PC-9 (cell line): ENCODE data around the gene GRM7. TPM values are rescaled to one million over a fixed set of nuclear protein-coding genes. Genes with fewer than 3 reads are reported as not detected.

Experiments used
- BruUV-seq: library from RNA; stranded (reverse); fragments of 400-500 nt; replicated peaks from 2 replicates; lab custom pipeline; 2021; lab: Mats Ljungman, UMichigan
- CTCF ChIA-PET: fragments of 300-600 bp; sonication (Branson Sonifier 250); formaldehyde crosslinking; loops from one replicate; lab custom pipeline; 2022; ENCODE audit warnings: antibody characterized with exemption; lab: Charles Lee
- POLR2A ChIA-PET: fragments of 300-600 bp; sonication (Branson Sonifier 250); formaldehyde crosslinking; loops from one replicate; lab custom pipeline; 2022; ENCODE audit warnings: antibody characterized with exemption; ENCODE audit not compliant: unreplicated experiment; lab: Charles Lee
- DNase-seq, 2 experiments: peaks; one replicate each; pipeline versions ENCODE4 v3.0.0 to v3.0.0-alpha.2; 2015 to 2022; ENCODE audit warnings: mixed read lengths in 1 of 2
- H2AFZ ChIP-seq: fragments of 200-600 bp; sonication (generic); 2 replicates; pipeline ENCODE4 v1.8.1; 2017; ENCODE audit warnings: antibody characterized with exemption
- H3F3A ChIP-seq: fragments of 200-600 bp; sonication (generic); 2 replicates; pipeline ENCODE4 v1.8.1; 2017; ENCODE audit warnings: antibody characterized with exemption, mild to moderate bottlenecking, low read depth; ENCODE audit not compliant: insufficient read depth
- H3K27ac ChIP-seq: fragments of 200-600 bp; sonication (generic); 2 replicates; pipeline ENCODE4 v1.6.1; 2016; ENCODE audit warnings: mixed run types
- H3K27me3 ChIP-seq: fragments of 200-600 bp; sonication (generic); 2 replicates; pipeline ENCODE4 v1.6.1; 2016; ENCODE audit warnings: low read depth, mixed run types; ENCODE audit not compliant: insufficient read depth
- H3K36me3 ChIP-seq: fragments of 200-600 bp; sonication (generic); 2 replicates; pipeline ENCODE4 v1.6.1; 2016; ENCODE audit warnings: low read depth, mixed run types
- H3K4me1 ChIP-seq: fragments of 200-600 bp; sonication (generic); replicated peaks from 2 replicates; pipeline ENCODE4 v1.6.1; 2016; ENCODE audit warnings: mixed run types; ENCODE audit not compliant: insufficient read depth
- H3K4me2 ChIP-seq: fragments of 200-600 bp; sonication (generic); 2 replicates; pipeline ENCODE4 v1.6.1; 2017; ENCODE audit warnings: mixed run types
- H3K4me3 ChIP-seq: fragments of 200-600 bp; sonication (generic); 2 replicates; pipeline ENCODE4 v1.6.1; 2016; ENCODE audit warnings: mixed run types
- H3K79me2 ChIP-seq: fragments of 200-600 bp; sonication (generic); 2 replicates; pipeline ENCODE4 v1.6.1; 2017; ENCODE audit warnings: low read depth, mixed run types
- H3K9me2 ChIP-seq: fragments of 200-600 bp; sonication (generic); 2 replicates; pipeline ENCODE4 v1.8.1; 2017; ENCODE audit warnings: mild to moderate bottlenecking; ENCODE audit not compliant: insufficient read depth
- H3K9me3 ChIP-seq: fragments of 200-600 bp; sonication (generic); 2 replicates; pipeline ENCODE4 v1.8.1; 2016; ENCODE audit warnings: low read depth; ENCODE audit not compliant: insufficient read depth
- H4K20me1 ChIP-seq: fragments of 200-600 bp; sonication (generic); 2 replicates; pipeline ENCODE4 v1.8.1; 2017; ENCODE audit not compliant: insufficient read depth
- CTCF ChIP-seq: fragments of 200-600 bp; sonication (generic); conservative IDR thresholded peaks from 2 replicates; pipeline ENCODE4 v1.6.1; 2017; ENCODE audit warnings: mixed run types, antibody characterized with exemption, mild to moderate bottlenecking, moderate library complexity
- EZH2 ChIP-seq: fragments of 200-600 bp; sonication (generic); IDR thresholded peaks from 2 replicates; pipeline ENCODE4 v1.8.0; 2017; ENCODE audit warnings: antibody characterized with exemption, low read depth
- intact Hi-C: fragments of 100-400 bp; cut with micrococcal nuclease; formaldehyde crosslinking; loops from one replicate; pipeline ENCODE4 v1.10.0; 2022; ENCODE audit not compliant: unreplicated experiment
- total RNA-seq: library from RNA; stranded (reverse); gene quantifications from 2 replicates; pipeline ENCODE4 v1.2.3, GENCODE V29; 2021

The GRM7 gene
- total RNA-seq, 1 experiment from 2014 or later = not detected

DNA sequence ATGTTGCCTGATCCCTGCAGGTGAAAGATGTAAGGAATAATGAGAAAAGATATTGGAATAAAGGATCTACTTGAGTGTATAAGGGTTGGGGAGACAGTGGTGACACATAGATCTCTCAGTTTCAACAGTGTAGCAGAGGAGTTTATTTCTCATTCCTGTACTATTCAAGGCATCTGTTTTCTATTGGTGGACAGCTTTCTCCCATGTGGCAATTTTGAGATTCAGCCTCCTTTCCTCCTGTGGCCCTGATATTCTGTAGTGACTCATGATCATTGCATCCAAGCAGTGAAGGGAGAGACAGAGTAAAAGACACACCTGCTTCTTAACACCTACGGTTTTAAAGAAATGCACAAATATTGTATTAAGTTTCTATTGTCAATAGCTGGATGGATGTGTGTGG, 327.6 kb downstream of the GRM7 start:
- no peak for DNase-seq
- CTCF ChIA-PET = no interaction called here
- no peaks in the 10 kb centered on the region for H3F3A ChIP-seq

DNA sequence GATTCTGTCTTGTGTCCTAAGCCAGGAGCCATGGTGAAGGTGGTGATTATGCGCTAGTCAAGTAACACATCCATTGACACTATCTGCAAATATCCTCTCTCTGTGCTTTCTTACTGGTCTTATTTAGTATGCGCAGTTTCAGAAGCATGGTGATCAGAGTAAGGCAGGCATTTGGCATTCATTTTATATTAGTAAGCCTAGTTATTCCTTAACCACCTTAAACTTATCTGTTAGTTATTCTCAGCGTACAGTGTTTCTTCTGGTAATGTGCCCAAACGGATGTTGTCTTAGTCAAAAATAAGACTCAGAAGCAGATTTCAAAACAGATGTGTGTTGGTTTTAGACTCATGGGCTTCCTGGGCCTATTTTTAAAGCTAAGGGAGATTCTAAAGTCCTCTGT, 329.2 kb downstream of the GRM7 start:
- POLR2A ChIA-PET = no interaction called here
- intact Hi-C loops = no loop called here
- Histone ChIP-seq H3K27me3 (no peaks in the 10 kb centered on the region), H3K4me2 (no peak overlapping the region), H3F3A (no peaks in the 10 kb centered on the region), H2AFZ (no peak overlapping the region), H3K36me3 (no peaks in the 10 kb centered on the region), H3K79me2 (no peaks in the 10 kb centered on the region), H3K9me3 (no peaks in the 10 kb centered on the region), H3K4me1 (no peaks in the 10 kb centered on the region), H4K20me1 (no peaks in the 10 kb centered on the region), H3K27ac (no peak overlapping the region), H3K4me3 (no peak overlapping the region), H3K9me2 (no peaks in the 10 kb centered on the region)
- CTCF ChIA-PET = no interaction called here
- TF ChIP-seq EZH2 (no peak), CTCF (no peak)
- no TSS peak for BruUV-seq
- DNase-seq = no peak

More for the DNA sequence above, 327.6 kb downstream of the GRM7 start:
- no peak overlapping the region for H3K4me2 ChIP-seq
- intact Hi-C loops = no loop called here
- POLR2A ChIA-PET = no interaction called here
- H3K4me3 ChIP-seq = no peak overlapping the region
- H3K27ac ChIP-seq = no peak overlapping the region
- H3K36me3 ChIP-seq = no peaks in the 10 kb centered on the region
- no peaks in the 10 kb centered on the region for H3K9me3 ChIP-seq
- no peaks in the 10 kb centered on the region for H3K4me1 ChIP-seq
- H3K9me2 ChIP-seq = no peaks in the 10 kb centered on the region
- H2AFZ ChIP-seq = no peak overlapping the region
- no TSS peak for BruUV-seq
- no peak for TF ChIP-seq EZH2
- no peak for TF ChIP-seq CTCF
- no peaks in the 10 kb centered on the region for H3K27me3 ChIP-seq
- no peaks in the 10 kb centered on the region for H3K79me2 ChIP-seq
- no peaks in the 10 kb centered on the region for H4K20me1 ChIP-seq

GRCh38 chr3:7193269-7193668, 332.4 kb downstream of the GRM7 start:
- H2AFZ ChIP-seq = no peak overlapping the region
- no peaks in the 10 kb centered on the region for H3F3A ChIP-seq
- H3K4me3 ChIP-seq = no peak overlapping the region
- no peak for TF ChIP-seq CTCF
- no peak for TF ChIP-seq EZH2
- ChIA-PET CTCF (no interaction called here), POLR2A (no interaction called here)
- no peaks in the 10 kb centered on the region for H3K9me3 ChIP-seq
- no peak for DNase-seq
- no peak overlapping the region for H3K27ac ChIP-seq
- no peaks in the 10 kb centered on the region for H4K20me1 ChIP-seq
- BruUV-seq = no TSS peak
- no peaks in the 10 kb centered on the region for H3K4me1 ChIP-seq
- no peaks in the 10 kb centered on the region for H3K27me3 ChIP-seq
- H3K4me2 ChIP-seq = no peak overlapping the region
- intact Hi-C loops = no loop called here
- no peaks in the 10 kb centered on the region for H3K79me2 ChIP-seq
- no peaks in the 10 kb centered on the region; the same call in 1 of the 2 replicates for H3K9me2 ChIP-seq
- H3K36me3 ChIP-seq = no peaks in the 10 kb centered on the region
